Mammary epithelial cell (primary cell): Measurements from ENCODE around the gene SUGP1.

Experiments used
- CTCF ChIP-seq, 2 donors: IDR thresholded peaks in 1 of 2; conservative IDR thresholded peaks in 1 of 2; 2 replicates each; pipeline ENCODE4 v1.5.1; 2011 to 2012; ENCODE audit warnings: inconsistent platforms in 2 of 2, low read length in 2 of 2, mild to moderate bottlenecking in 2 of 2, control low read depth in 1 of 2, low read depth in 1 of 2; ENCODE audit not compliant: insufficient read depth in 1 of 2; ENCODE audit errors: extremely low read depth in 1 of 2
- EZH2 ChIP-seq: IDR thresholded peaks from 2 replicates; pipeline ENCODE4 v1.6.1; 2012; ENCODE audit warnings: low read length, inconsistent platforms, borderline replicate concordance

GRCh38 chr19:19341026-19341425 is 20.7 kb upstream of the SUGP1 start:
- TF ChIP-seq CTCF (conservative IDR thresholded peaks at IDR 0.05 in 1 of 2, IDR thresholded peaks at IDR 0.05 in 1 of 2; ENCODE audit: extremely low read depth in 1 of 2, insufficient read depth in 1 of 2, low read depth in 1 of 2, low read length in 2 of 2) (no peak), EZH2 (no peak)
